ENCODE data around the gene CNOT4.
A peak's percentile ranks its signal among the peaks of the same experiment; 100 is the strongest.

The CNOT4 gene, protein sequence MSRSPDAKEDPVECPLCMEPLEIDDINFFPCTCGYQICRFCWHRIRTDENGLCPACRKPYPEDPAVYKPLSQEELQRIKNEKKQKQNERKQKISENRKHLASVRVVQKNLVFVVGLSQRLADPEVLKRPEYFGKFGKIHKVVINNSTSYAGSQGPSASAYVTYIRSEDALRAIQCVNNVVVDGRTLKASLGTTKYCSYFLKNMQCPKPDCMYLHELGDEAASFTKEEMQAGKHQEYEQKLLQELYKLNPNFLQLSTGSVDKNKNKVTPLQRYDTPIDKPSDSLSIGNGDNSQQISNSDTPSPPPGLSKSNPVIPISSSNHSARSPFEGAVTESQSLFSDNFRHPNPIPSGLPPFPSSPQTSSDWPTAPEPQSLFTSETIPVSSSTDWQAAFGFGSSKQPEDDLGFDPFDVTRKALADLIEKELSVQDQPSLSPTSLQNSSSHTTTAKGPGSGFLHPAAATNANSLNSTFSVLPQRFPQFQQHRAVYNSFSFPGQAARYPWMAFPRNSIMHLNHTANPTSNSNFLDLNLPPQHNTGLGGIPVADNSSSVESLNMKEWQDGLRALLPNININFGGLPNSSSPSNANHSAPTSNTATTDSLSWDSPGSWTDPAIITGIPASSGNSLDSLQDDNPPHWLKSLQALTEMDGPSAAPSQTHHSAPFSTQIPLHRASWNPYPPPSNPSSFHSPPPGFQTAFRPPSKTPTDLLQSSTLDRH

DNA sequence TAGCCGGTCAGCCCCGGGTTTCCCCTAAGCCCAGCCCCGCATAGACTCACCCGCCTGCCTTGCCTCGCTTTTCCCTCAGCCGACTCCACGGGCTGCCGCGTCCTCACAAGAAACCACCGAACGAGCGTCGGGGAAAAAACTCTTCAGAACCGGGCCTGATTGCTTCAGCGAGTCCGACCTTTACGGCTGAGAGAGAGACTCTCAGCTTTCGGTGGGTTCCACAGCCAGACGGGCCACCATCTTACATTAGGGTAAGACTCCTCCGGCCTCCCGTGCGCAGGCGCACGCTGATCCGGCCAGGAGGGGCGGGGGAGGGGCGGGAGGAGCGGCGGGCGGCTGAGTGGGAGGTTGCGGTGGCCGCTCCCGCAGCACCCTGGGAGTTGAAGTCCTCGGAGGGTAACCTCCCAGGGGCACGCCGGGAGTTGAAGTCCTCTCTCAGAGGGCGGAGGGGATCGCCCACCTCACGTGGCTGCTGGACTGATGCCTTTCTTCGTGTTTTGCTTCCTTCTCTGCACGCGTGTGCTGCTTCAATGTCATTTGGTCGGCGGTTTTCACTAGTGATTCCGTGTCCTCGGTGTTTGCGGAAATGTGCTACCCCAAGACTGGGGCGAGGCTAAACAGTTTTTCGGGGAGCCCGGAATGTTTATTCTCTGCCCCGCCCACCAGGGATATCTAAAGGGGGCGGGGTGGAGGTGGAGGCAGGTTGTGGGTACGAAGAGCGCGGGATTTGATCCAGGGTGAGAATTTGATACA lies at the start of gene CNOT4:
TSS of gene CNOT4 (minus strand) at position 264 of the 753 bp plus-strand sequence. CDS start 71,771 bp downstream, outside the sequence.
- peak; percentile 97 for DNase-seq

DNA sequence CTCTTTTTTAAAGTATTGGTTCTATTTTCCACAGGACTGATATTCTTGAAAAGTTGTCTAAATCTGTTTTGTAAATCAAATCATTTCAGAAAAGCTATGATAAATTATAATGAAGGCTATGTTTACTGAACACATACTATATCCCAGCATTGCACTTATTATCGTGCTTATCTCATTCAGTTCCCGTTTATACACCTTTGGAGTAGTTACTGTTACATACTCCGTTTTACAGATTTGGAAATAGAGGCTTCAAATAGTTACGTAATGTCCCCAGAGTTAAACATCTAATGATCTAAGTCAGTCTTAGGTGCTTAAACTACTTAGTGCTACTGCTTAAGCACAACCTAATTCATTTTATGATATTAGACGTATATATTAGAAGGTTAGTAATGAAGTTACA lies 49.0 kb upstream of the CNOT4 start:
- DNase-seq: no peak

DNA sequence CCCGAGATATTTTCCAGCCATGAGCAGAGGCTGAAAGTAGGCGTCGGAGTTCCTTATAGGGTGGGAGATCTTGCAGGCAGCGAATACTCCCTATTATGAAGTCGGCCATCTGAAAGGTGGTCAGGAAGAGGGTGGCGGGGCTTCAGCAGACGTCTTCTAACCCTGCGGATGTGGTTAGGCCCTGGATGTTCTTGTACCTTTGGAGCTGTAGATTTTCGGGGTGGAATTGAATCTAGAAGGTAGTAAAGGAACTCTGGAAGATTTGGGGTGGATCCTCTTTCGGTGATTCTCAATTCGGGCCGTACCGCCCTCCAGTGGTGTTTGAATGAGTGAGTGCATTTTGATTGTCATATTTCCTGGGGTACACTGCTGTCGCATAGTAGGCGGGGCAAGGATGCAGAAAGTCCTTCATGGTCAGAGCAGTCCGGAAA lies 48.5 kb upstream of the CNOT4 start:
- peak; percentile 57 for DNase-seq

DNA sequence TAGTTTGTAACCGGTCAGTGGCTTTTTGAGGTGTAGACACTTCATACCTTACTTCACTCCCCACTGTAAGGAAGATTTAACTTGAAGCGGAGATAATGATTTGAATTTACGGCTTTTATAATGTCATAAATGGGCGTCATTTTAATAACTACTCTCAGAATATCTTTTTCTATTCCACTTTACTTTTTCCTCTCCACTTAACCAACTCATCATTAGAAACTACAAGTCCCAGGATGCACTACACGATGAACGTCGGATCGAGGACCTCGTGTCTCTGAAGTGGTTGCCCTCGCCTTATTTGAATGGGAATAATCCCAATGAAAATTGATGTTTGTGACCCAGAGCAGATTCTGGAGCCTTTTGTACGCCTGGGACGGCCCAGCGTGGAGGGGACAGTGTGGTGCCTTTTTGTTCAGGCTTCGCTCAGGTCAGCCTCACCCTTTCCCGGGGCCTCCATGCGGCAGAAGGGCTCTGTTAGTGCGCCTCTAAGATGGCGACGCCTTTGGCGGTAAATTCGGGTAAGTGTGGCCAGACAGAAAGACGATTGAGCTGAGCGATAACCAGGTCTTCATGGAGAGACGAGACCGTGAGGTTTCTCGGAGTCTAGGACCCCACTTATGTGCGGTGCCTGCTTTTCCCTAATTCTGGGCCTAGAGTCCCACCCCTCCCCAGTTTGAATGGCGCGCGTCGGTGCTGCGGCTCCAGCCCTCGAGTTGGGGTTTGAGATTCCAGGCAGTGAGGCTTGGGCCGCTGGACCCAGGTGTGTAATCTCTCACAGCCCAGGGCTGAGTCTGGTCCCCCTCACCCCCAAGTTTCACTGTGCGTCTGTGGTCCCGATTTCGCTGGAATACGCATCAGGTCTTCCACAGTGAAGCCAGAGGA lies 47.8 kb upstream of the CNOT4 start, which contains the start of gene NUP205:
TSS of gene NUP205 (plus strand) at position 463 of the 882 bp plus-strand sequence. CDS start at position 491, 28 bp downstream.
- DNase-seq: peak; percentile 89

DNA sequence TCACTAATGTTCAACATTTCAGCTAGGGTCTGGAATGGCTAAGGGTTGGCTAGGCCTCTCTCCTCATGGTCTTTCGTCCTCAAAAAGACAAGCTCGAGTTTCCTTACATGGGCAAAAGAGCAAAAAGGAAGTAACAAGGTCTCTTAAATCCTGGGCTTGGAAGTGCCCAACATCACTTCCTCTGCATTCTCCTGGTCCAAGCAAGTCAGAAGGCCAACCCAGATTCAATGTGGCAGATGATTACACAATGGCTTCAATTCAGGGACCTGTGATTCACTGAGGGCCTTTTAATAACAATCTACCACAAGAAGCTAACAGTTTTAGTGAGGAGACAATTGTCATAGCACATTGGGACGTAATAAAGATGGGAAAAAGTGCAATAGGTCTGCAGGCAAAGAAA lies 43.4 kb upstream of the CNOT4 start:
- no peak for DNase-seq

DNA sequence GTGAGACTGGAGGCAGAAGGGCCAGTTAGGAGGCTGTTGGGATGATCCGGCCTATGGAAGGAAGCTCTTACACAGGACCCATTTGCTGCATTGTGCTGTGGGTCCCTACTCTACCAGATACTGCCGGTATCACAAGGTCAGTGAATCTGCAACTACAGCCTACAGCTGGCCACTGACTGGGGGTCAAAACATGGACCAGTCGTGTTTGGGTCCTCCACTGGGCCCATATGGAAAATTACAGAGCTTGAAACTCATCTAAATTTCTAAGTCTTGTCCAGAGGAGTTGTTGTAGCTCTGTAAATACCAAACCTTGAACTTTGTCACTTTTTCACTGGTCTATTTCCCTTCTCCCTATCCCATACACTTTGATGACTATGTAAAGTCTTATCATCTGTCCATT lies 42.2 kb upstream of the CNOT4 start:
- no peak for DNase-seq

DNA sequence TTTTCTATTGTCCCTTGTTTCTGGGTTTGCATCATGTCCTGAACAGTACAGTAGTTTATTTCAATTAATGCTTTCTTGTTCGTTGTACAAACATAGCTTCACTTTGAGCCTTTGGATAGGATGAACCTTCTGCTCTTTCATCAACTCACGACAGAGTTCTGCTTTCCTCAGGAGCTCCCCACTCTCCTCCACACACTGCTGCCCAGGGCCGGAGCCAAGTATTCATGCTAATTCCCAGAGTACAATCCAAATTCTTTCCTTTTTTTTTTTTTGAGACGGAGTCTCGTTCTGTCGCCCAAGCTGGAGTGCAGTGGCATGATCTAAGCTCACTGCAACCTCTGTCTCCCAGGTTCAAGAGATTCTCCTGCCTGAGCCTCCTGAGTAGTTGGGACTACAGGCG lies 40.3 kb upstream of the CNOT4 start:
- DNase-seq: no peak

DNA sequence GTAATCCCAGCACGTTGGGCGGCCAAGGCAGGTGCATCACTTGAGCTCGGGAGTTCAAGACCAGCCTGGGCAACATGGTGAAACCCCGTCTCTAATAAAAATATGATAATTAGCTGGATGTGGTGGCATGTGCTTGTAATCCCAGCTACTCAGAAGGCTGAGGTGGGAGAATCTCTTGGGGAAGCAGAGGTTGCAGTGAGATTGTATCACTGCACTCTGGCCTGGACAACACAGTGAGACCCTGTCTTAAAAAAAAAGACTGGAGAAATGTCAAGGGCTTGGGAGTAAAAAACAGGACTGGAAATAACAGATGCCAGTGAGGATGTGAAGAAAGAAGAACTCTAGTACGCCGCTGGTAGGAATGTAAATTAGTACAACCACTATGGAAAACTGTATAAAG lies 31.1 kb upstream of the CNOT4 start:
- DNase-seq: no peak

DNA sequence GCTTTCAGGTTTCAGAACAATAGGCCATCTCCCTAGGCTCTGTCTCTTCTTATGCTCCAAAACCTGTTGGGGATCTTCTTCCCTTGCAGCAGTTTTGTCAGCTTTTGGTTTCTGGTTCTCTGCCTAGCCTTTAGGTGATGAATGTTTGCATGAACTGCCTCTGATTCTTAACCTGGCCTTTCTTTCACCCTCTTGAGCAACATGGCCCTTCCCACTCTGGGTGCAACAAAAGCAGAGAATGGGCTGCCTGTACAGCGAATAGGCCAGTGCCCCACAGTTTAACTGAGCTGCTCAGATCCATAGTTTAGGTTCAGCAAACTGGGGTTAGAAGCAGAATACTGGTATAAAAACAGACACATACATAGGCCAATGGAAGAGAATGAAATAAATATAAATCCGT lies 29.7 kb upstream of the CNOT4 start:
- no peak for DNase-seq

DNA sequence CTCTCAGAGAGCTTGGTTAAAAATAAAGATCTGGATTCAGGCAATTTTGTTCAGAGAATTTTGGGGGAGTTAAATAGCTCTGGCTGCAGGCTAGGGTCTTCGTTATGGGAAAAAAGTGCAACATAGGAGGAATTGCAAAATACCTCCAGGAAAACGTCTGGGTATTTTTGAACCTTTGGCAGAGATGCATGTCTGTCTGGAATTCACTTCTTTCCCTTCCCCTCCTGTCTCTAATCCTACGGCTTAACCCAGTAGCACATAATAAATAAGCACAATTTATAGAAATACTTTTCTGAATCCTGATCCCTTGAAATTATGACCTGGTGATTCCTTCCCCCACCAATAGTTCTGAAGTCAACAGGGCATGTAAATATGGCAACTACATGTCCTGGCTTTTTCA lies 28.5 kb upstream of the CNOT4 start:
- DNase-seq: no peak

DNA sequence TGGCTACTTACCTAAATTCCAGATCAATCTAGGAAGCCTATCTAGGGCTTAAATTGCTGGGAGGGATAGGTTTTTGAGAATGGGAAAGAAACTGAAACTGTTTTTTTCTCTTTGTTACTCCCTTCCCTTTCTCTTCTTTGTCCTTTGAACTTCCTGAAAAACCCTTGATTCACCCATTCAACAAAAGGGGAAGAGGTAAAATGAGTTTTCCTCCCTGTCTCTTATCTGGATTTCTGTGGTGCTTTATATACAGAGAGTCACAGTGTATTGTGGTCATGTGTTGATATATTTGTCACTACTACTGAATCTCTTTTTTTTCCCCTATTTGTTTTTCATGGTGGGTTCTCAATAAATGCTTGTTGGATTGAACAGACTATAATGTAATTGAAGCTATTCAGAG lies 28.0 kb upstream of the CNOT4 start:
- DNase-seq: no peak

DNA sequence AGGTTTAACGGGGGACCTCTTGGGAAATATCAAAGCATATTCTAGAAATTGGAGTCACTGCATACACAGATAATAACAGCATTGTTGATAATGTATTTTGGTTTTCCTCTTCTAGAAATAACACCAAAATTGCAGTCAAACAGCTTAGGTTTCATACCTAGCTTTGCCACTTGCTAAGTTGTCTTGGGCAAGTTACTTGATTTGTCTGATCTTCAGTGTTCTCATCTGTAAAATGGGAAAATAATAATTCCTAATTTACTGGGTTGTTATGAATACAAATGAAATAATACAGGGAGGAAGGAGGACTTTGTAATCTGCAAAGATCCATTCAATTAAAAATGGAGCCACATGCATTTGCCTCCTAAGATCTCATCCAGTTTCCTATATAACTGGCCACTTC lies 27.6 kb upstream of the CNOT4 start:
- DNase-seq: no peak

DNA sequence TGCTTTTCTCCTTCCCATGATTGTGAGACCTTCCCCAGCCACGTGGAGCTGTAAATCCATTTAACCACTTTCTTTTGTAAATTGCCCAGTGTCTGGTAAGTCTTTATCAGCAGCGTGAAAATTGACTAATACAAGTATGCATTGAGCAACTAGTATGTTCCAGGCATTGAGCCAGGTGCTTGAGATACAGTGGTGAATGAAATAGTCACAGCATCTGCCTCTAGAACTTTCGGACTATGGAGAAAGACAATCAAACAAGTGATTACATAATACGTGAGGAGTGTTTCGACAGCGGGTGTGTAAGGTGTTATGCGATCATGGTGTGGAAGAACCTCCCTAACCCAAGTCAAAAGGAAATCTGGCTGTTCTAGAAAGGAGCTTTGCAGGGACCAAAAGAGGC lies 26.2 kb upstream of the CNOT4 start:
- no peak for DNase-seq

DNA sequence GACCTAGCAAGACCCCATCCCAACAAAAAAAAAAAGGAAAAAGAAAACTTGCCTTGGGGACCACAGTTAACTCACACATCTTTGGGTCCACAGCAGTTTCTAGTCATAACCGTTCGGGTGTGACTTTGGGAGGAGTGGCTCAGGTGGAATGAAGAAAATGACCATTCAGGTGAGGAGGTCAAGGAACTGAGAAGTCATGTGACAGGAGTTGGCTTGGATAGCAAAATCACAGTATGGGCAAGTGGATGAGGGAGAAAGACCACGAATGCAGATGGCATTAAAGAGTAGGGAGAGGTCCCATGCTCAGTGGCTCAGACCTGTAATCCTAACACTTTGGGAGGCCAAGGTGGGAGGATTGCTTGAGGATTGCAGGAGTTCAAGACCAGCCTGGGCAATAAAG lies 17.1 kb upstream of the CNOT4 start:
- no peak for DNase-seq

DNA sequence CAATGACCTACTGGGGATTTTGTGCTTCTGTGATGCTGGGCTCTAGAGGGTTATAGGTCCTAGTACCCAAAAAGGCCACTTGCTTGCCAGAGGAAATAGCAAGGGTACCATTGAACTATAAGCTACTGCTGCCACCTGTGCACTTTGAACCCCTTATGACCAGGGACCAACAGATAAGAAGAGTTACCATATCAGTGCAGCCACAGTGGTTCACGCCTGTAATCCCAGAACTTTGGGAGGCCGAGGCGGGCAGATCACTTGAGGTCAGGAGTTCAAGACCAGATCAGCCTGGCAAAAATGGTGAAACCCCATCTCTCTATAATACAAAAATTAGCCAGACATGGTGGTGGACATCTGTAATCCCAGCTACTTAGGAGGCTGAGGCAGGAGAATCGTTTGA lies 15.5 kb upstream of the CNOT4 start:
- DNase-seq: no peak

DNA sequence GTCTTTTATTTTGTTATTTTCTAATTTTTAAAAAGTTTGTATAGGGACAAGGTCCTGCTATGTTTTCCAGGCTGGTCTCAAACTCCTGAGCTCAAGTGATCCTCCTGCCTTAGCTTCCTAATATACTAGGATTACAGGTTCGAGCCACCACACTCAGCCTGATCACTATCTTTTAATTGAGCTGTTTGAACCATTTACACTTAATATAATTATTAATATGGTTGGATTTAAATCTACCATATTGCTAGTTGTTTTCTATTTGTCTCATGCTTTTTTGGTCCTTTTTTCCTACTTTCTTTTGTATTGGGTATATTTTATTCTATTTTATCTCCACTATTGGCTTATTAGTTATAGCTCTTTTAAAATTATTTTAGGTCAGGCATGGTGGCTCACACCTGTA lies 13.2 kb upstream of the CNOT4 start:
- DNase-seq: no peak

DNA sequence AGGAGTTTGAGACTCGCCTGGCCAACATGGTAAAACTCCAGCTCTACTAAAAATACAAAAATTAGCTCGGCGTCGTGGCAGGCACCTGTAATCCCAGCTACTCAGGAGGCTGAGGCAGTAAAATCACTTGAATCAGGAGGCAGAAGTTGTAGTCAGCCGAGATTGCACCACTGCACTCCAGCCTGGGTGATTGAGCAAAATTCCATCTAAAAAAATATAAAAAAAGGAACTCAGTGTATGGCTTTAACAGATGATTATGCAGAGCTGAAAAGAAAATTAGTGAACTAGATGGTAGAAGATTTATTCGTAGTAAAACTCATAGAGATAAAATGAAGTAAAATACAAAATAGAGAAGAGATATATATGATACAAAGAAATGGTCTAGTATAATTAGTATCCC lies 12.6 kb upstream of the CNOT4 start:
- DNase-seq: no peak

DNA sequence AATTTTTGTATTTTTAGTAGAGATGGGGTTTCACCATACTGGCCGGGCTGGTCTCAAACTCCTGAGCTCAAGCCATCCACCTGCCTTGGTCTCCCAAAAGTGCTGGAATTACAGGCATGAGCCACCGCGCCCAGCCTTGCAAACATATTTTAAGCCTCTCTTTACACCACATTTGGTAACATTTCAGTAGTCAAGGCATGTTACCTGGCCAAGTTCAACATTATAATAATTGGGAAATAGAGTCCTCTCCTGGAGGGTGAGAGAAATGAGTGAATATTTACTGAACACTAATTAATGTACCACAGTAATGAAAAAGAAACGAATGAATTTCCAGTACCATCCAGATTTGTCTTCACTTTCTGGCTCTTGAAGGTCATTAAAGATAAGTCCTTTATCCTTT lies 10.0 kb upstream of the CNOT4 start:
- no peak for DNase-seq

DNA sequence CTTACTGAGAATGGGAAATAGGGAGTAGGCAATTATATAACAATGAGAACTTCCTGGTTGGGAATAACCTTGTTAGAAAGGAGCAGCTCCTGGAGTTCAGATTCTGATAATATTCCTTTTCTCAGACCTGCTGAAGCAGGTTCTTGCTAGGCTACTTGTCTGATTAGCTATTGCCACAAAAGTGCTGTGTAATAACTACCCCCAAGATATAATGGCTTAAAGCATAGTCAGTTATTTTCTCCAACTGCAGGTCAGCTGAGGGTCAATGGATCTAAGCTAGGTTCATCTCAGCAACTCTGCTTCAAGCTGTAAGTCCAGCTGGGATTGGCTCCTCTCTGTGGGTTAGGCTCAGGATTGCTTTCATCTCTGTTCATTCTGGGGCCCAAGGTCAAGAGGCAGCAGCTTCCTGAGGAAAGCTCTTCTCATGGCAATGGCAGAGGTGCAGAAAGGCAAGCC lies 9.4 kb upstream of the CNOT4 start:
- DNase-seq: no peak

DNA sequence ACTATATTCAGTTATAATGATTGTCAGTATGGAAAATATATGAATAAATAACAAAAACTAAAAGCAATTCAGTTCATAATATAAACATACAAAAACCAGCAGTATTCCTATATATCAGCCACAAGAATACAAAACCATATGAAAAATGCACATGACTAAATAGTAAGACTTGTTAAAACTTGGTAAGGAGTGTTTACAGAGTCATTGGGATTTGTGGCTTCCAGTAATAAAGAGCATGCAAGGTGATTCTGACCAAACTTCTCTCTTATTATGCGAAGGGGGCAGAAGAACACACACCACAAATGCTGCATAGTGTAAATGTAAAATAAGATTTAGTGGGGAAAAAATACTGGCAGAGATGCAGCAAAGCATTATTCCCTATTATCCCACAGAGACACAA lies 8.8 kb upstream of the CNOT4 start:
- DNase-seq: no peak

DNA sequence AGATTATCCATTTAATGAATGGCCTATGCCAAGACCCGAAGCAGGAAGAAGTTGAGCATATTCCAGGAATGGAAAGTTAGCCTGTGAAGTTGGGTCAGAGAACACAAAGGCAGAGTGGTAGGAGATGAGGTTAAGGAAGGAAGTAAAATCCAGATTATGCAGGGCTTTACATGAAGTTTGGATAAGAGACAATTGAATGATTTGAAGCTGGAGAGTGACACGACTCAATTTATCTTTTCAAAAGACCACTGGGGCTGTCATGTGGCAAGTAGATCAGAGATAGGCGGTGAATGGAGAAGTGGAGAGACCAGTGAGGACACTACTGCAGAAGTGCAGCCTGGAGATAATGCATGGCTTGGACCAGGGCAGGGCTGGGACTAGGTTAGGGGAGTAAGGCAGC lies 7.2 kb upstream of the CNOT4 start:
- no peak for DNase-seq

DNA sequence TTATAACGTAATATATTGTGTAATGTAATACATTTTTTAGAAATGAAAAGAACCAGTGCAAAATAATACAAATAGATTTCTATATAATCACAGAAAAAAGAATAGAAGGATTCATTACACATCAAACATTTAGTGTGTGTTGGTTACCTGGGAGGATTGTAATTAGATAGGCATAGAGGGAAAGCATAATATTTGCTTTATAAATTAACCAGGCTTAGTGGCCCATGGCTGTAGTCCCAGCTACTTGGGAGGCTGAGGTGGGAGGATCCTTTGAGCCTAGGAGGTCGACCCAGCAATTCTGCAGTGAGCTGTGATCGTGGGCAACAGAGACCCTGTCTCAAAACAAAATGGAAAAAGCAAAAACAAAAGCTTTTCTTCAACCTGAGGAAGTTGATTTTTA lies 5.0 kb upstream of the CNOT4 start:
- DNase-seq: no peak
